Measurements from ENCODE around the gene MYH7B.

Gene MYH7B

DNA sequence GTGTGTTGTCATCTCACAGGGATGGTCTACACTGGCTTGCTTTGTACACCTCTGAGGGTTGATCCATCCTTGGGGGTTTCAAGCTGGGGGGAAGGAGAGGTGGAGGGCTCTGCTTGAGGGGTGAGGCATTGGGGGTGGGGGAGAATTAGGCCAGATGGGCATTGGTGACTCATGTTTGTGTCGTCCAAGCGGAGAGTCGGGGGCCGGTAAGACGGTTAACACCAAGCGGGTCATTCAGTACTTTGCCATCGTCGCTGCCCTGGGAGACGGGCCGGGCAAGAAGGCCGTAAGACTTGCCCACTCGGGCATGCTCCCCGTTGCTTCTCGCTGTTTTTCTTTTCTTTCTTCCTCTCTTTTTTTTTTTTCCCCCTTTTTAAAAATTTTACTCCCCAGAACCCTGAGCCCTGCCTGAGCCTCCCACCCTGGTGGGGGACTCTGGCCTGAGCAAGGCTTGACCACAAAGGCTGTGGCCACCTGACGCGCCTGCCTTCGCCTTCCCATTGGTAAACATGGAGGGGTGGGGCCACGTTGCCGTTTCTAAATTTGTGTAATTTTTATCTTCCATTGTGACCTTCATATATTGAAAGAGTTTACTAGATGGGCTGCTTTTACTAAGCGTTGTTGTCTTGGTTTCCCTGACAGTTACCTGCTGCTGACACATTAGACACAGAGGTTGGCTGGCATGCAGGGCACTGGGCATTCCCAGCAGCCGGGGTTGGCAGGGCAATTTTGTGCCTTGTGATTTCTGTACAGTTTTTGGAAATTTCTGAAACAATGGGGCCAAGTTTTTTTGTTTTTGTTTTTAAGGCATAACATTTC is 26.8 kb downstream of the MYH7B start:
- TF ChIP-seq TAF1 (IDR thresholded peaks at IDR 0.05; ENCODE audit: low read depth, low read length) (no peak), POLR2A (IDR thresholded peaks at IDR 0.05; ENCODE audit: low read depth, low read length) (no peak), SPI1 (IDR thresholded peaks at IDR 0.05; ENCODE audit: low read depth, low read length) (no peak), POU2F2 (IDR thresholded peaks at IDR 0.05; ENCODE audit: low read depth, low read length) (no peak), PAX5 (IDR thresholded peaks at IDR 0.05; ENCODE audit: insufficient read depth, low read length, severe bottlenecking) (no peak), POLR2AphosphoS5 (IDR thresholded peaks at IDR 0.05; ENCODE audit: low read depth, low read length) (no peak)
- FAIRE-seq (no peak), DNase-seq (ENCODE audit: insufficient read length, low spot score) (no peak)

DNA sequence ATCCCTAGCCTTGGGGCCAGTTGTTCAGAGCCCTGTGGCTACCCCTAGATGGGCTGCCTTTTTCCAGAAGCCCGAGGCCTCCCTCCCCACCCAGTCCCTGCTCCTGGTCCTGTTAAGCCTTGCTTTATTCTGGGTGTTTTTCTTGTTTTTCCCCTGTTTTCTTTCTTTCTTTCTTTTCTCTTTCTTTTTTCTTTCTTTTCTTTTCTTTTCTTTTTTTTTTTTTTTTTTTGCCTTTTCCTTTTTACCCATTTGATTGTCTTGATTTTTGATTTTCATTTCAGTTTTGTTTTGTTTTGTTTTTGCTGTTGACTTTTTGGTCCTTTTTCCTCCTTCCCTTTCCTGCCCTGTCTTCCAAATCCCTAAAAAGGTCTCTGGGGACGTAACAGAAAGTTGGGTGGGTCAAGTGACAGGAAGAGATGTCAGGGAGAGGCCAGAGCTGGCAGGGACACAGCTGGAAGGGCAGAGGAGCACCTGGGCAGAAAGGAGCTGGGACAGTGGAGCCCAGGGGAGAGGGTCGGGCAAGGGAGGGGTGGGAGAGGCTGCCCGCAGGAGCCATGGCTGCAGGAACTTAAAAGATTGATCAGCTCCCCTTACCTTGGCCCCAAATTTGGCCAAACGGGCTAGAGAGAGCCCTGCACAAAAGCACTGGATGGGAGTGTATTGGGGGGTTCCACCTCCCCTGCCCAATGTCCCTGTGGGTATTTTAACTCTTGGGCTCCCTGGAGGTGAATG is 27.6 kb downstream of the MYH7B start:
- FAIRE-seq = no peak
- TF ChIP-seq POLR2AphosphoS5 (IDR thresholded peaks at IDR 0.05; ENCODE audit: low read depth, low read length) (no peak), TAF1 (IDR thresholded peaks at IDR 0.05; ENCODE audit: low read depth, low read length) (no peak), POU2F2 (IDR thresholded peaks at IDR 0.05; ENCODE audit: low read depth, low read length) (no peak), POLR2A (IDR thresholded peaks at IDR 0.05; ENCODE audit: low read depth, low read length) (no peak), PAX5 (IDR thresholded peaks at IDR 0.05; ENCODE audit: insufficient read depth, low read length, severe bottlenecking) (no peak), SPI1 (IDR thresholded peaks at IDR 0.05; ENCODE audit: low read depth, low read length) (no peak)
- DNase-seq (ENCODE audit: insufficient read length, low spot score) = no peak

DNA sequence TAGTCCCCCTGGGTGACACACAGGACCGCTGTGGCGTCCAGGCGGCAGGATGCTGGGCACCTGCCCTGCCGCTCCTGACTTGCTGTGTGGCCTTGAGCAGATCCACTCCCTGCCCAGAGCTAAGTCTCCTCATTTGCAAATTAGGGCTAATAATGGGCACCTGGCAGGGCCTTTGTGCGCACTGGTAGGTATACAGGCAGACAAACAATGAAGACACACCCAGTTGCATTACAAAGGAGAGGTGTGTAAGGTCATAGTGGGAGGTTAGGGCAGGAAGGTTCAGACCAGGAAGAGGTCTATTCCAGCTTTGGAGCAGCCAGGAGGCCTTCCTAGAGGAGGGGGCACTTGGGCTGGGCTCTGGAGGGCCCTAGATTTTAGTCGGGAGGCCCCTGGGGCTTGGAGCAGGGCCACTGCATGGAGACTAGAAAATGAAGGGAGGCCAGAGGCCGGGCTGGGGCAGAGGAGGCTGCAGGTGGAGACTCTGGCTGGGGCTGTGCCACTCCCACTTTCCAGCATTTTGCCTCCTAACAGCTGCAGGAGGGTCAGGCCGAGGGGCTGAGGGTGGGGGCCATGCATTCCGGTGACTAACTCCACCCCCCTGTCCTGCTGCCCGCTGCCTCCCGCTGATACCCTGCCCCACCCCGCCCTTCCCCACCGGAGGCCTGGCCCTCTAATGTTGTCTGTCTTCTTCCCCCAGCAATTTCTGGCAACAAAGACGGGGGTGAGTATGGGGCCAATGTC is 28.5 kb downstream of the MYH7B start:
- TF ChIP-seq POU2F2 (IDR thresholded peaks at IDR 0.05; ENCODE audit: low read depth, low read length) (no peak), SPI1 (IDR thresholded peaks at IDR 0.05; ENCODE audit: low read depth, low read length) (no peak), POLR2A (IDR thresholded peaks at IDR 0.05; ENCODE audit: low read depth, low read length) (no peak), PAX5 (IDR thresholded peaks at IDR 0.05; ENCODE audit: insufficient read depth, low read length, severe bottlenecking) (no peak), TAF1 (IDR thresholded peaks at IDR 0.05; ENCODE audit: low read depth, low read length) (no peak), POLR2AphosphoS5 (IDR thresholded peaks at IDR 0.05; ENCODE audit: low read depth, low read length) (no peak)
- DNase-seq (ENCODE audit: insufficient read length, low spot score) = no peak
- no peak for FAIRE-seq

DNA sequence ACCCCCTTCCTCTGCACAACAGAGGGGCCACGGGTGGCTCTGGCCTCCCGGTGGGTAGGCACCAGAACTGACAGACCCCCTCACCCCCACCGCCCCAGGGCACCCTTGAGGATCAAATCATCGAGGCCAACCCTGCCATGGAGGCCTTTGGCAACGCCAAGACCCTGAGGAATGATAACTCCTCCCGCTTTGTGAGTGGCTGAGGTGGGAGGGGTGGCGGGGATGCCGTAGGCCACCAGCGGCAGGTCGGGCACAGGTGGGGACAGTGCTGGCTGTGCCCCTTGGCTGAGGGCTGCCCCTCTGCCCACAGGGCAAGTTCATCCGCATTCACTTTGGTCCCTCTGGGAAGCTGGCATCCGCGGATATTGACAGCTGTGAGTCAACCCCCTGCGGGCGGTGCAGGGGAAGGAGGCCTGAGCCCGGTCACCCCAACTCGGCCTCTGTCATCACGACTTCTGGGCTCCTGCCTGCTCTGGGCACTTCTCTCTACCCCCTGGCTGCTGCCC is 29.1 kb downstream of the MYH7B start:
- TF ChIP-seq POLR2A (IDR thresholded peaks at IDR 0.05; ENCODE audit: low read depth, low read length) (no peak), POU2F2 (IDR thresholded peaks at IDR 0.05; ENCODE audit: low read depth, low read length) (no peak)
- DNase-seq (ENCODE audit: insufficient read length, low spot score) = no peak
- no peak for FAIRE-seq

DNA sequence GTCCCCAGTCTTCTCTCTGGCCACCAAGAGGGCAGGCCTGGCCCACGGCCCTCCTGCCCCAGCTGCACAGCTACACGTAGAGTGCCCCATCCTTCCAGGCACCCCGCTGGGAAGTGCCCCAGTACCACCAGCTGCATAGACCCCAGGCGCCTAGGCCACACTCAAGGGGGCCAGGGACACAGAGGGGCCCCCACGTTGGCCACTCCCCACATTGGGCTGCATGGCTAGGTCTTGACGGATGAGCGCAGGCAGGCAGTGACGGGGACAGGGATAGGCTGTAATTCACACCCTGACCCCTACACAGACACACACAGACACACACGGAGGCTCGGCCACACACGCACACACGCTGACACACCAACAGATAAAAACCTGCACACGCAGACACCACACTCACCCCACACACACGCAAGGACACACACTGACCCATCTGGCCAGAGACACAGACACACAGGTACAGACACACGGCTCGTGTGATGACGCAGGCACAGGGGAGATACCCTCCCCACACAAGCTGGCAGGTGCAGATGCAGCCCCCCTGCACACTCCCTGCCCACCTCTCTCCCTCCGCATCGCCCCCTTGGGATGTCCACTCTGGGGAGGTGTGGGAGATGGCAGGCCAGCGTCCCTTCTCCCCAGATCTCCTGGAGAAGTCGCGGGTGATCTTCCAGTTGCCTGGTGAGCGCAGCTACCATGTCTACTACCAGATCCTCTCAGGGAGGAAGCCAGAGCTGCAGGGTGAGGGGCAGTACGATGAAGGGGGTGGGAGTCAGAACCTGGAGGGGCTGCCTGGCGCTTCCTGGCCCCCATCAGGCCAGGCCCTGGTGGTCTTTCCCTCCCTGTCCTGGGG is 30.0 kb downstream of the MYH7B start:
- FAIRE-seq (no peak), DNase-seq (ENCODE audit: insufficient read length, low spot score) (no peak)
- no peak for TF ChIP-seq SPI1 (IDR thresholded peaks at IDR 0.05; ENCODE audit: low read depth, low read length)
- TF ChIP-seq POU2F2 (IDR thresholded peaks at IDR 0.05; ENCODE audit: low read depth, low read length) = no peak
- no peak for TF ChIP-seq PAX5 (IDR thresholded peaks at IDR 0.05; ENCODE audit: insufficient read depth, low read length, severe bottlenecking)
- TF ChIP-seq POLR2A (IDR thresholded peaks at IDR 0.05; ENCODE audit: low read depth, low read length) = no peak
- no peak for TF ChIP-seq TAF1 (IDR thresholded peaks at IDR 0.05; ENCODE audit: low read depth, low read length)
- TF ChIP-seq POLR2AphosphoS5 (IDR thresholded peaks at IDR 0.05; ENCODE audit: low read depth, low read length) = no peak

- FAIRE-seq (no peak), DNase-seq (ENCODE audit: insufficient read length, low spot score) (no peak)
- TF ChIP-seq POLR2A (IDR thresholded peaks at IDR 0.05; ENCODE audit: low read depth, low read length) (no peak), SPI1 (IDR thresholded peaks at IDR 0.05; ENCODE audit: low read depth, low read length) (no peak), POLR2AphosphoS5 (IDR thresholded peaks at IDR 0.05; ENCODE audit: low read depth, low read length) (no peak), TAF1 (IDR thresholded peaks at IDR 0.05; ENCODE audit: low read depth, low read length) (no peak), POU2F2 (IDR thresholded peaks at IDR 0.05; ENCODE audit: low read depth, low read length) (no peak), PAX5 (IDR thresholded peaks at IDR 0.05; ENCODE audit: insufficient read depth, low read length, severe bottlenecking) (no peak)
Observed at GRCh38 chr20:34986311-34987287, 30.9 kb downstream of the MYH7B start.

GRCh38 chr20:34987288-34988190 is 31.9 kb downstream of the MYH7B start:
- TF ChIP-seq SPI1 (IDR thresholded peaks at IDR 0.05; ENCODE audit: low read depth, low read length) (no peak), PAX5 (IDR thresholded peaks at IDR 0.05; ENCODE audit: insufficient read depth, low read length, severe bottlenecking) (no peak), TAF1 (IDR thresholded peaks at IDR 0.05; ENCODE audit: low read depth, low read length) (no peak), POLR2AphosphoS5 (IDR thresholded peaks at IDR 0.05; ENCODE audit: low read depth, low read length) (no peak), POLR2A (IDR thresholded peaks at IDR 0.05; ENCODE audit: low read depth, low read length) (no peak), POU2F2 (IDR thresholded peaks at IDR 0.05; ENCODE audit: low read depth, low read length) (no peak)
- DNase-seq (ENCODE audit: insufficient read length, low spot score) (no peak), FAIRE-seq (no peak)
